Activated T-cell treated with anti-CD3 and anti-CD28 coated beads, Interleukin-2, amount 50 U/mL, for 48 hours (primary cell): ENCODE measurements around the gene TNIP2.
A peak's percentile ranks its signal among the peaks of the same experiment; 100 is the strongest.

Experiments used
- DNase-seq, 2 experiments: peaks; one replicate each; pipeline ENCODE4 v3.0.0-alpha.2; 2020

The TNIP2 gene

DNA sequence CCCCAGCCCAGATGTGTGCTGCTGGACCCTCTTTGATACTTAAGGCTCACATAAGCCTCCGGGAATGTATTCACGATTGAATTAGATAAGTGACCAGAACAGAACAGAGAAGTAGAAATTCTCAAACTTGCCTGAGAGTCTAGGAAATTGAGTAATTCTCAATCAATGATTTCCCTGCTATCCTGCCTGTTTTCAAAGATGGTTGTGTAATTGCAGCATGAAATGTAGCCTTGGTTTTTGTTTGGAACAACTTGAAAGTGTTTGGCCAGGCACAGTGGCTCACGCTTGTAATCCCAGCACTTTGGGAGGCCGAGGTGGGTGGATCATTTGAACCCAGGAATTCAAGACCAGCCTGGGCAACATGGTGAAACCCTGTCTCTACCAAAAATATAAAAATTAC lies 41.2 kb downstream of the TNIP2 start:
- no peak for DNase-seq

DNA sequence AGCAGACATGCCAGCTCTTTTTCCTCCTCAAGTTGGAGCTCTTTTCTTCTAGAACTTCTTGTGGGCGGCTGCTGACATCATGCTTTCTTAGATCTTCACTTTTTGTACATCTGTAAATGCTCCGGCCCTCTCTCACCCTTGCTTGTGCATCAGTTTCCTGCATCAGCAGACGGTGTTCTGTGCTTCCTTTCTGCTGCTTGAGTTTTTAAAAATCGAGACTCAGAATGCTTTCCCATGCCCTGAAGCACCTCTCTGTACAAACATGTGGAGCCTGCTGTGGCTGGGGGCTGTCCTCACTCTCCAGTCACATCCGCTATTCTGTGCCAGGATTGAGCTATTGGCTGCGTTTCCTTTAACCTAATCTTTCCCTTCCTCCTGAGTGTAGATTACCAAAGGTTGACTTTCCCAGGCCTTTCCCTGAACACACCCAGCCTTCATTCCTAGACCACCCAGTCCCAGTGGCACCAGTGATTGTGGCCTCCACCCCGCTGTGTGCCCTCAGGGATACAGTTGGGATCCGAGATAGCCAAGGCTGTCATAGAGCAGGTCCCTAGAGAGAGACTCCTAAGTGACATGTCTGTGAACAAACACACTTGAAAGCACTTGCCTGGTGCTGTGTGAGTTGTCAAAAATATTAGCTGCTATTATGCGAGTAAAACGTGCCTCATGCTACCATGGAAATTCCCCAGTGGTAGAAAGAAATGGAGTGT lies 41.9 kb downstream of the TNIP2 start:
- peak; percentile 36 to 46 for DNase-seq

GRCh38 chr4:2713337-2713736 lies 42.8 kb downstream of the TNIP2 start:
- no peak for DNase-seq

- no peak for DNase-seq
Observed at GRCh38 chr4:2712261-2712842, 43.8 kb downstream of the TNIP2 start.

DNA sequence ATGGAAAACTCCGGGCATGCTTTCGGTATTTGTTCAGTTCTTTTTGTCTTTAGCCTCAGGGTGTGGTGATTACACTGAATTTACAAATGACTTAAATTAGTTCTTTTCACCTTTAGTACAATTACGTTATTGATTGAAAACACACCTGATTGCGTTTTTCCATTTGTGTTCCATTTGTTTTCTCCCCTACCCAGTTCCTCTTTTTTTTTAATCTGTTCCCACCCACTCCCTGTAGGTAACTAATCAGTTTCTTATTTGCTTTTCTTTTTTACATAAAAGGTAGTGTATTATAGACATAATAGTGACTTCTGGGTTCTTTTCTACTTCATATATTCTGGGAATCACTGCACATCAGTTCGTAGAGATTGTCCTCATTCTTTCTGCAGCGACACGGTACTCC lies 53.4 kb downstream of the TNIP2 start:
- no peak for DNase-seq

GRCh38 chr4:2702361-2702760 lies 53.8 kb downstream of the TNIP2 start:
- no peak for DNase-seq

GRCh38 chr4:2700031-2700430 lies 56.1 kb downstream of the TNIP2 start:
- DNase-seq, result peak in 1 of 2 experiments; percentile 5

DNA sequence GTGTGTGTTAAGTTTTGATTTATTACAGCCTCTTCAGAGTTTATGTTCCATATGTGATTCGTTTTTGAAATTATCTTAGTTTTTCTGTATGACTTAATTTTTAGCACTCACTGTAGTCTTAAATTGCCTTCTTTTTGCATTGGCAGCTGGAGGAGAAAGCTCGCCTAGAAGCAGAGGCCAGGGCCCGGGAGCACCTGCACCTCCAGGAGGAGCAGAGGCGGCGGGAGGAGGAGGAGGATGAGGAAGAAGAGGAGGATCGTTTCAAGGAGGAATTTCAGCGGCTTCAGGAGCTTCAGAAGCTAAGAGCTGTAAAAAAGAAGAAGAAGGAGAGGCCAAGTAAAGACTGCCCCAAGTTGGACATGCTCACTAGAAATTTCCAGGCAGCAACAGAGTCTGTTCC lies 56.6 kb downstream of the TNIP2 start:
- DNase-seq, result peak in 1 of 2 experiments; percentile 3

DNA sequence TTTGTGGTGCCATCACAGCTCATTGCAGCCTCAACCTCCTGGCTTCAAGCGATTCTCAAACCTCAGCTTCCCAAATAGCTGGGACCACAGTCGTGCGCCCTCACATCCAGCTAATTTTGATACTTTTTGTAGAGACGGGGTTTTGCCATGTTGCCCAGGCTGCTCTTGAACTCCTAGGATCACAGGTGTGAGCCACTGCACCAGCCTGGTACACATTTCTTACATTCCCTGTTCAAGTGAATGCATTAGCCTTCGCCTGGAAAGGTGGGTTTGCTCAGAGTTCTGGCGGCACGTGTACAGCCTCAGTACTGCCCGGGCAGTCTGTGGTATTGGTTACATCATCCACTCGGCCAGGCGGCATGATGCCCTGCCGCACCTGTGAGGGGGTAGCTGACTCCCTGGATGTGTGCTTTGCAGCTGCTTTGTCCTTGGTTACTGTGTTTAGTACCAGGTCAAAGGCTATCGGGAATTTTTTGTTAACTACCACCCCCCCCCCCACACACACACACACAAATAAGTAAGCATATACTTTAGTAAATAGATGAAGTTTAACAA lies 57.1 kb downstream of the TNIP2 start:
- peak in 1 of 2 experiments; percentile 4 for DNase-seq

DNA sequence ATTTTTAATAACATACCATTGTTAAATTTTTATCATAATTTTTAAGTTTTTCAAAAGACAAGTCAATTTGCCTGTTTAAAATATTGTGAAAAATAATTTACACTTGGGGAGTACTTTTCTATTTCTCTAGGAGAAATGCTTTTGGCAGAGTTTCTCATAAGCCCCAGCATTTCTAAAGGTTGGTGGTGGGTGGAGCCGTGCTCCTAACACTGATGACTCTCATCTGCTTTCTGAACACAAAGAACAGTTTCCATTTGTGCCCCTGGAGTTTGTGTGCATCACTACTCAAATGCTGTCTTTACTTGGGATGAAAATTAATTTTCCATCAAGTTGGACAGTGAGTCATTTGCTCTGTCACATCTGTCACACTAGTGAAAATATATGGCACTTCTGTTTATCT lies 57.6 kb downstream of the TNIP2 start:
- DNase-seq, result no peak

DNA sequence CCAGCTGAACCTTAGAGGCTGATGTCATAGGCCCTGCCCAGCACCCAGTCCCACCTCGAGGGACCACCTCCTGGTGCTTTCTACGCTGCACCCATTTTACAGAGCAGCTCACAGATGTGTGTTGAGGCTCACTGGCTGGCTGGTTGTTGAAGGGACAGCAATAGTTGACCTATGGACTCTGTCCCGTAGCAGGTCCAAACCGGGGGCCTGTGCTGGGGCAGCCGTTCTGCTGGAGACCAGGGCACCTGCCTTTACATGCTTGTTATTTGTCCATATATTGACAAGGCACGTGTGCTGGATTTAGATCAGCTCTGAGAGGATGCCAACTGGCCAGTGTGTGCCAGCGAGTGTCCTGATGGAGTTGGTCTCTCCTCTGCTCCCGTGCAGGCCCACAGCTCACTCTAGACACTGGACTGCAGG lies 58.1 kb downstream of the TNIP2 start:
- DNase-seq, result no peak

DNA sequence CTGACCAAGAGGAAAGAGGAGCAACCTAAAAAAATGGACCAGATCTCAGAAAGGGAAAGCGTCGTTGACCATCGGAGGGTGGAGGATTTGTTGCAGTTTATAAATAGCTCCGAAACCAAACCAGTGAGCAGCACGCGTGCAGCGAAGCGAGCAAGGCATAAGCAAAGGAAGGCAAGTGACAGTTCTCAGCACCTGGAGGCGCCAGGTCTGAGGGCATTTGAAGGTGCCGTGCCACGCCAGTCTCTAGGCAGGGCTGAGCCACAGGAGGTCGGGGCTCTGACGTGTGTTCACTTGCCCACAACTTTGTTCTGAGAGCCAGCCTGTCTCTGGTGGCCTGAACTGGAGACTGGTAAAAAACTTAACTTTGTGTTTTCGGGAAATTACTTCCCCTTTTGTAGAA lies 59.7 kb downstream of the TNIP2 start:
- DNase-seq, result no peak

DNA sequence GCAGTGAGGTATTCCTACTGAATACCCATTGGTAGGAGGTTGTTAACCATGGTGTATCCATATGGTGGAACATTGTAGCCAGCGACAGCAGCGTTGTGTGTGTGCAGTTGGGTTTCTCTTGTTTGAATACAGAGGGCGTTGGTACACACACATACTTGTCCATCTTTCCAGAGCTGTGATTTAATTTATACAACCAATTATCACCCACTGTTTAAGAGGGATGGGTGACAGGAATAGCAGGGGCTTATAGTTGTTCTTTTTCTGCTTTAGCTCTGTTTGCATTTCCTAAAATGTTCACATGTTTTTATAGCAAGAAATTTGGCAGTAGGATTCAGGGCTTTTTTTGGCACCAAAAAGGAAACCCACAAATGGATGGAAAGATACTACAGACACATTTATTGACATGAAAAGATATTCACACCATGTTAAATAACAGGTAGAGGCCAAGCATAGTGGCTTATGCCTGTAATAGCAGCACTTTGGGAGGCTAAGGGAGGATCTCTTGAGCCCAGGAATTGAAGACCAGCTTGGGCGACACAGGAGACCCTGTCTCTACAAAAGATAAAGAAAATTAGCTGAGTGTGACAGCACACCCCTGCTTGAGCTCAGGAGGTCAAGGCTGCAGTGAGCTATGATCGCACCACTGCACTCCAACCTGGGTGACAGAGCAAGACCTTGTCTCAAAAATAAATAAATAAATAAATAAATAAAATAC lies 60.6 kb downstream of the TNIP2 start:
- no peak for DNase-seq

- DNase-seq, result no peak
Observed at GRCh38 chr4:2694691-2695090, 61.4 kb downstream of the TNIP2 start.

DNA sequence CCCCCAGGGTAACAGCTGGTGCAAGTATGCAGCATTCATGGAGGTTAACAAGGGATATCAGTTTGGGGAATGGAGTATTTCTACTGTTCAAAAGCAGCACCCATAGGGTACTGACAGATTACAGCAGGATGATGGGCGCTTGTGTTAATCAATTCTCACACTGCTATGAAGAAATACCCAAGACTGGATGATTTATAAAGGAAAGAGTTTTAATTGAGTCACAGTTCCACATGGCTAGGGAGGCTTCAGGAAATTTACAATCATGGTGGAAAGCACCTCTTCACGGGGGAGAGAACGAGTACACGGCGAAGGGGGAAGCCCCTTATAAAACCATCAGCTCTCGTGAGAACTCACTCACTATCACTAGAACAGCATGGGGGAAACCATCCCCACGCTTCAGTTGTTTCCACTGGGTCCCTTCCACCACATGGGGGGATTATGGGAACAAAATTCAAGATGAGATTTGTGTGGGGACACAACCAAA lies 64.1 kb downstream of the TNIP2 start:
- DNase-seq, result peak; percentile 53 to 55
